Limb (tissue), 2 donors: ENCODE results near the gene KCNE1.
"Not testable (repeated sequence)": the region's sequence is repeated elsewhere in the genome, so short reads cannot be mapped to it uniquely, and the experiment has no call there.

Source experiments
- DNase-seq, 2 donors: peaks; one replicate each; pipeline ENCODE4 v3.0.0-alpha.2; 2016; ENCODE audit errors: extremely low spot score in 2 of 2

The KCNE1 gene

GRCh38 chr21:34423805-34424204 is 88.2 kb downstream of the KCNE1 start, which contains the start of gene SMIM34:
Gene SMIM34, minus strand, starts transcription at chr21:34423951. Its CDS starts 112 bp downstream, at chr21:34423839.
- DNase-seq: not testable (repeated sequence)

GRCh38 chr21:34417448-34418077 is 94.4 kb downstream of the KCNE1 start:
- DNase-seq: not testable (repeated sequence)

GRCh38 chr21:34407294-34407693 is 104.7 kb downstream of the KCNE1 start:
- not testable (repeated sequence) for DNase-seq

- DNase-seq: not testable (repeated sequence)
Measured at GRCh38 chr21:34406676-34407075, 105.3 kb downstream of the KCNE1 start.

GRCh38 chr21:34406102-34406501 is 105.9 kb downstream of the KCNE1 start:
- DNase-seq: not testable (repeated sequence)

- not testable (repeated sequence) for DNase-seq
Measured at GRCh38 chr21:34405686-34406085, 106.3 kb downstream of the KCNE1 start.

GRCh38 chr21:34404742-34405141 is 107.3 kb downstream of the KCNE1 start:
- not testable (repeated sequence) for DNase-seq

GRCh38 chr21:34400522-34400921 is 111.5 kb downstream of the KCNE1 start:
- not testable (repeated sequence) for DNase-seq
